Neural cell (in vitro differentiated cells): ENCODE results near the gene COL4A2. TPM values are rescaled to one million over a fixed set of nuclear protein-coding genes. Genes with fewer than 3 reads are reported as not detected.

Source experiments
- H2AFZ ChIP-seq: fragments of 200-600, 300-800 bp; sonication (generic), shearing (Covaris generic); 2 replicates; pipeline ENCODE4 v1.6.0; 2014; ENCODE audit warnings: low read depth, mild to moderate bottlenecking, antibody characterized with exemption, low read length, moderate library complexity
- H3F3A ChIP-seq: fragments of 200-600 bp; shearing (Covaris generic); 2 replicates; pipeline ENCODE4 v1.6.1; 2016; ENCODE audit warnings: mild to moderate bottlenecking, moderate library complexity, mixed read lengths, antibody characterized with exemption, low read length; ENCODE audit not compliant: insufficient read depth, poor library complexity, severe bottlenecking
- H3K27ac ChIP-seq: fragments of 200-600, 300-800 bp; sonication (generic), shearing (Covaris generic); 2 replicates; pipeline ENCODE4 v1.5.1; 2014; ENCODE audit warnings: mild to moderate bottlenecking, low read length, moderate library complexity
- H3K27me3 ChIP-seq: fragments of 300-800, 200-600 bp; sonication (generic), shearing (Covaris generic); 2 replicates; pipeline ENCODE4 v1.6.0; 2014; ENCODE audit warnings: mild to moderate bottlenecking, low read depth, low read length, moderate library complexity; ENCODE audit not compliant: insufficient read depth
- H3K36me3 ChIP-seq: fragments of 300-800, 200-600 bp; sonication (generic), shearing (Covaris generic); 2 replicates; pipeline ENCODE4 v1.5.1; 2014; ENCODE audit warnings: mild to moderate bottlenecking, antibody characterized with exemption, low read length, moderate library complexity; ENCODE audit not compliant: insufficient read depth
- H3K4me2 ChIP-seq: fragments of 300-800, 200-600 bp; sonication (generic), shearing (Covaris generic); 2 replicates; pipeline ENCODE4 v1.6.0; 2014; ENCODE audit warnings: mild to moderate bottlenecking, low read length
- H3K4me3 ChIP-seq: fragments of 300-800, 200-600 bp; sonication (generic), shearing (Covaris generic); 2 replicates; pipeline ENCODE4 v1.5.1; 2014; ENCODE audit warnings: mild to moderate bottlenecking, low read length, moderate library complexity
- H3K79me2 ChIP-seq: fragments of 200-600 bp; shearing (Covaris generic); replicated peaks from 2 replicates; pipeline ENCODE4 v1.6.0; 2014; ENCODE audit warnings: mild to moderate bottlenecking, low read length, moderate library complexity; ENCODE audit not compliant: insufficient read depth
- H3K9ac ChIP-seq: fragments of 300-800, 200-600 bp; sonication (generic), shearing (Covaris generic); 2 replicates; pipeline ENCODE4 v1.6.1; 2016; ENCODE audit warnings: mild to moderate bottlenecking, low read length, mixed read lengths
- H3K9me2 ChIP-seq: fragments of 200-600 bp; shearing (Covaris generic); 2 replicates; pipeline ENCODE4 v1.6.1; 2016; ENCODE audit warnings: mild to moderate bottlenecking, low read length, mixed read lengths; ENCODE audit not compliant: insufficient read depth
- H3K9me3 ChIP-seq: fragments of 200-600, 300-800 bp; sonication (generic), shearing (Covaris generic); 2 replicates; pipeline ENCODE4 v1.6.1; 2016; ENCODE audit warnings: mild to moderate bottlenecking, mixed run types, low read length, moderate library complexity, mixed read lengths
- H4K20me1 ChIP-seq: fragments of 200-600 bp; shearing (Covaris generic); 2 replicates; pipeline ENCODE4 v1.6.1; 2016; ENCODE audit warnings: mild to moderate bottlenecking, mixed run types; ENCODE audit not compliant: insufficient read depth
- EP300 ChIP-seq: fragments of 450-650 bp; conservative IDR thresholded peaks from 2 replicates; pipeline ENCODE4 v1.6.1; 2014; ENCODE audit warnings: antibody characterized with exemption, mild to moderate bottlenecking, moderate library complexity; ENCODE audit not compliant: poor library complexity, severe bottlenecking
- EZH2 ChIP-seq: fragments of 200-600, 300-800 bp; shearing (Covaris generic), sonication (generic); IDR thresholded peaks from 2 replicates; pipeline ENCODE4 v1.6.1; 2014; ENCODE audit warnings: antibody characterized with exemption, low read length, borderline replicate concordance, mild to moderate bottlenecking; ENCODE audit not compliant: insufficient read depth, poor library complexity, severe bottlenecking
- MXI1 ChIP-seq: fragments of 450-650 bp; conservative IDR thresholded peaks from 2 replicates; pipeline ENCODE4 v1.6.1; 2014; ENCODE audit warnings: antibody characterized with exemption, mild to moderate bottlenecking; ENCODE audit not compliant: poor library complexity, severe bottlenecking
- POLR2AphosphoS5 ChIP-seq: IDR thresholded peaks from 2 replicates; pipeline ENCODE4 v1.6.1; 2012
- RAD21 ChIP-seq: fragments of 450-650 bp; conservative IDR thresholded peaks from 2 replicates; pipeline ENCODE4 v1.6.1; 2014; ENCODE audit warnings: antibody characterized with exemption, mild to moderate bottlenecking, moderate library complexity
- SMC3 ChIP-seq: fragments of 450-650 bp; conservative IDR thresholded peaks from 2 replicates; pipeline ENCODE4 v1.6.1; 2014; ENCODE audit warnings: antibody characterized with exemption, mild to moderate bottlenecking, moderate library complexity; ENCODE audit not compliant: poor library complexity
- TAF1 ChIP-seq: IDR thresholded peaks from 2 replicates; pipeline ENCODE4 v1.6.1; 2012; ENCODE audit warnings: low read depth
- polyA plus RNA-seq: library from polyadenylated mRNA; depleted of rRNA; stranded (reverse); fragments of >200 nt; gene quantifications from 2 replicates; pipeline ENCODE4 v1.2.3, GENCODE V29; 2014
- TF ChIP-seq, protein P1 (sequence below): fragments of 450-650 bp; IDR thresholded peaks from 2 replicates; pipeline ENCODE4 v1.5.1; 2014; ENCODE audit warnings: antibody characterized with exemption, mild to moderate bottlenecking, moderate library complexity; ENCODE audit not compliant: poor library complexity, severe bottlenecking
- TF ChIP-seq, protein P2 (sequence below): IDR thresholded peaks from 2 replicates; pipeline ENCODE4 v1.6.1; 2012; ENCODE audit warnings: borderline replicate concordance

COL4A2 gene
- polyA plus RNA-seq, 1 donor from 2014 or later: 30.8 TPM

DNA sequence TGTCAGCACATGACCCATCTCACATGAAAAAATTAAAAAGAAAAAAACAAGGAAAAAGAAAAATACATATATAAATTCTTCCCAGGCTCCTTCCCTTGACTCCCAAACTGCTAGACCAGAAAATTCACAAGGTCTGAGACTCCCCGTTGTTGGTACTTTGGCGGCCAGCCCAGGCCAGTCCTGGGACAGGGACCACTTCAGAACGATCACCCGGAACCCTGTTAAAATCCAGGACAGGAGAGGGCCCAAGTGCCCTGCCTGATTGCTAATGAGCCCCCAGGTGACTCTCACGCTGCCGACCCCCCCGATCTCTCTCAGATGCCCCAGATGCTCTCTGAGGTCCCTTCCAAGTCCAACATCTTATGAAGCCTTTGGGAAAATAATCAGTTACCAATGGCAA lies 107.2 kb downstream of the COL4A2 start:
- Histone ChIP-seq H3F3A (no peaks in the 10 kb centered on the region), H4K20me1 (no peaks in the 10 kb centered on the region), H3K36me3 (no peaks in the 10 kb centered on the region), H3K4me3 (no peak overlapping the region), H3K9me3 (no peaks in the 10 kb centered on the region), H3K79me2 (no peaks in the 10 kb centered on the region), H3K9me2 (no peaks in the 10 kb centered on the region), H2AFZ (no peak overlapping the region), H3K27me3 (no peaks in the 10 kb centered on the region), H3K4me2 (no peak overlapping the region), H3K9ac (no peak overlapping the region), H3K27ac (no peak overlapping the region)
- no peak for TF ChIP-seq TAF1
- TF ChIP-seq, protein P1, sequence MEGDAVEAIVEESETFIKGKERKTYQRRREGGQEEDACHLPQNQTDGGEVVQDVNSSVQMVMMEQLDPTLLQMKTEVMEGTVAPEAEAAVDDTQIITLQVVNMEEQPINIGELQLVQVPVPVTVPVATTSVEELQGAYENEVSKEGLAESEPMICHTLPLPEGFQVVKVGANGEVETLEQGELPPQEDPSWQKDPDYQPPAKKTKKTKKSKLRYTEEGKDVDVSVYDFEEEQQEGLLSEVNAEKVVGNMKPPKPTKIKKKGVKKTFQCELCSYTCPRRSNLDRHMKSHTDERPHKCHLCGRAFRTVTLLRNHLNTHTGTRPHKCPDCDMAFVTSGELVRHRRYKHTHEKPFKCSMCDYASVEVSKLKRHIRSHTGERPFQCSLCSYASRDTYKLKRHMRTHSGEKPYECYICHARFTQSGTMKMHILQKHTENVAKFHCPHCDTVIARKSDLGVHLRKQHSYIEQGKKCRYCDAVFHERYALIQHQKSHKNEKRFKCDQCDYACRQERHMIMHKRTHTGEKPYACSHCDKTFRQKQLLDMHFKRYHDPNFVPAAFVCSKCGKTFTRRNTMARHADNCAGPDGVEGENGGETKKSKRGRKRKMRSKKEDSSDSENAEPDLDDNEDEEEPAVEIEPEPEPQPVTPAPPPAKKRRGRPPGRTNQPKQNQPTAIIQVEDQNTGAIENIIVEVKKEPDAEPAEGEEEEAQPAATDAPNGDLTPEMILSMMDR: no peak
- TF ChIP-seq MXI1: no peak
- TF ChIP-seq RAD21: no peak
- no peak for TF ChIP-seq EZH2
- TF ChIP-seq, protein P2, sequence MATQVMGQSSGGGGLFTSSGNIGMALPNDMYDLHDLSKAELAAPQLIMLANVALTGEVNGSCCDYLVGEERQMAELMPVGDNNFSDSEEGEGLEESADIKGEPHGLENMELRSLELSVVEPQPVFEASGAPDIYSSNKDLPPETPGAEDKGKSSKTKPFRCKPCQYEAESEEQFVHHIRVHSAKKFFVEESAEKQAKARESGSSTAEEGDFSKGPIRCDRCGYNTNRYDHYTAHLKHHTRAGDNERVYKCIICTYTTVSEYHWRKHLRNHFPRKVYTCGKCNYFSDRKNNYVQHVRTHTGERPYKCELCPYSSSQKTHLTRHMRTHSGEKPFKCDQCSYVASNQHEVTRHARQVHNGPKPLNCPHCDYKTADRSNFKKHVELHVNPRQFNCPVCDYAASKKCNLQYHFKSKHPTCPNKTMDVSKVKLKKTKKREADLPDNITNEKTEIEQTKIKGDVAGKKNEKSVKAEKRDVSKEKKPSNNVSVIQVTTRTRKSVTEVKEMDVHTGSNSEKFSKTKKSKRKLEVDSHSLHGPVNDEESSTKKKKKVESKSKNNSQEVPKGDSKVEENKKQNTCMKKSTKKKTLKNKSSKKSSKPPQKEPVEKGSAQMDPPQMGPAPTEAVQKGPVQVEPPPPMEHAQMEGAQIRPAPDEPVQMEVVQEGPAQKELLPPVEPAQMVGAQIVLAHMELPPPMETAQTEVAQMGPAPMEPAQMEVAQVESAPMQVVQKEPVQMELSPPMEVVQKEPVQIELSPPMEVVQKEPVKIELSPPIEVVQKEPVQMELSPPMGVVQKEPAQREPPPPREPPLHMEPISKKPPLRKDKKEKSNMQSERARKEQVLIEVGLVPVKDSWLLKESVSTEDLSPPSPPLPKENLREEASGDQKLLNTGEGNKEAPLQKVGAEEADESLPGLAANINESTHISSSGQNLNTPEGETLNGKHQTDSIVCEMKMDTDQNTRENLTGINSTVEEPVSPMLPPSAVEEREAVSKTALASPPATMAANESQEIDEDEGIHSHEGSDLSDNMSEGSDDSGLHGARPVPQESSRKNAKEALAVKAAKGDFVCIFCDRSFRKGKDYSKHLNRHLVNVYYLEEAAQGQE: no peak
- TF ChIP-seq EP300: no peak
- TF ChIP-seq POLR2AphosphoS5: no peak
- TF ChIP-seq SMC3: no peak

DNA sequence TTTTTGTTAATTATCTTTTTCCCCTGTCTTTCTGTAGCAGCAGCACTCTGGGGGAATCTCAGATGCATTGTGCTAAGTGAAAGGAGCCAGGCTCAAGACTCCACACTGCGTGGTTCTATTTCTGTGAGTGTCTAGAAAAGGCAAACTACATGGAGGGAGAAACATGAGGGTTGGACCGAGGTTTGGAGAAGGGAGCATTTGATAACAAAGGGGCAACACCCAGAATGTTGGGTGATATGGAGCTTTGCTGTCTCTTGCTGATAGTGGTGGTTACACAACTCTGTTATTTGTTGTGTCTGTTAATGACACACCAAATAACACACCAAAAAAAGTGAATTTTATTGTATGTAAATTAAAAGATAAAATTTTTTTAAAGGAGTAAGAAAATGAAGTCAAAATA lies 107.8 kb downstream of the COL4A2 start:
- Histone ChIP-seq H2AFZ (no peak overlapping the region), H3K9ac (no peak overlapping the region)
- TF ChIP-seq EP300 (no peak), MXI1 (no peak), SMC3 (no peak), POLR2AphosphoS5 (no peak), TAF1 (no peak), EZH2 (no peak), RAD21 (no peak)
- TF ChIP-seq, protein P1: no peak
- TF ChIP-seq, protein P2: no peak

More for the DNA sequence above, 107.8 kb downstream of the COL4A2 start:
- H3K27me3 ChIP-seq: no peaks in the 10 kb centered on the region
- H3K9me3 ChIP-seq: no peaks in the 10 kb centered on the region
- no peaks in the 10 kb centered on the region for H3F3A ChIP-seq
- no peaks in the 10 kb centered on the region for H3K36me3 ChIP-seq
- H3K9me2 ChIP-seq: no peaks in the 10 kb centered on the region
- no peak overlapping the region for H3K4me3 ChIP-seq
- H3K79me2 ChIP-seq: no peaks in the 10 kb centered on the region
- no peak overlapping the region for H3K27ac ChIP-seq
- H3K4me2 ChIP-seq: no peak overlapping the region
- no peaks in the 10 kb centered on the region for H4K20me1 ChIP-seq
